CD4-positive, alpha-beta memory T cell (primary cell): ENCODE measurements around the gene CTLA4. TPM values are rescaled to one million over a fixed set of nuclear protein-coding genes. Genes with fewer than 3 reads are reported as not detected.

ENCODE experiments used
- CTCF ChIA-PET: fragments of 350-600 bp; sonication (Branson Sonifier 250); formaldehyde crosslinking; loops from one replicate; lab custom pipeline; 2021; ENCODE audit warnings: inconsistent platforms; ENCODE audit not compliant: partially characterized antibody; lab: Charles Lee
- POLR2A ChIA-PET: fragments of 350-600 bp; sonication (Branson Sonifier 250); formaldehyde crosslinking; loops from one replicate; lab custom pipeline; 2021; ENCODE audit not compliant: partially characterized antibody; lab: Charles Lee
- DNase-seq, 5 donors: peaks; one replicate each; pipeline versions ENCODE4 v3.0.0 to v3.0.0-alpha.2; 2020 to 2022; ENCODE audit warnings: mixed read lengths in 1 of 5
- H3K27ac ChIP-seq: one replicate; pipeline ENCODE4 v1.7.0; 2013; ENCODE audit warnings: low read depth, low read length
- H3K27me3 ChIP-seq: 2 replicates; pipeline ENCODE4 v1.7.0; 2013; ENCODE audit warnings: mild to moderate bottlenecking, low read length, moderate library complexity; ENCODE audit not compliant: insufficient read depth
- H3K36me3 ChIP-seq: 2 replicates; pipeline ENCODE4 v1.7.0; 2013; ENCODE audit warnings: mild to moderate bottlenecking, low read length, moderate library complexity; ENCODE audit not compliant: insufficient read depth
- H3K4me1 ChIP-seq: 2 replicates; pipeline ENCODE4 v1.7.0; 2013; ENCODE audit warnings: mild to moderate bottlenecking, low read length, moderate library complexity; ENCODE audit not compliant: insufficient read depth
- H3K4me3 ChIP-seq, 2 donors: one replicate each; pipeline ENCODE4 v1.7.0; 2013; ENCODE audit warnings: low read length in 2 of 2, mild to moderate bottlenecking in 1 of 2
- H3K9me3 ChIP-seq, 2 donors: one replicate each; pipeline ENCODE4 v1.7.0; 2013; ENCODE audit warnings: low read length in 2 of 2, control low read depth in 1 of 2; ENCODE audit not compliant: control insufficient read depth in 1 of 2
- H3K27ac Mint-ChIP-seq, 7 donors: one replicate each; pipeline ENCODE4 v1.8.0; 2020 to 2021; ENCODE audit warnings: mixed read lengths in 7 of 7, mild to moderate bottlenecking in 6 of 7, inconsistent platforms in 3 of 7, moderate library complexity in 3 of 7
- H3K27me3 Mint-ChIP-seq, 2 donors: one replicate each; pipeline ENCODE4 v1.8.0; 2020 to 2021; ENCODE audit warnings: mixed read lengths in 2 of 2
- H3K36me3 Mint-ChIP-seq, 2 donors: one replicate each; pipeline ENCODE4 v1.8.0; 2020 to 2021; ENCODE audit warnings: mixed read lengths in 2 of 2, inconsistent platforms in 1 of 2, mild to moderate bottlenecking in 1 of 2
- H3K4me1 Mint-ChIP-seq, 4 donors: one replicate each; pipeline ENCODE4 v1.8.0; 2020 to 2021; ENCODE audit warnings: mixed read lengths in 4 of 4, mild to moderate bottlenecking in 1 of 4
- H3K4me3 Mint-ChIP-seq, 8 donors: one replicate each; pipeline ENCODE4 v1.8.0; 2020 to 2021; ENCODE audit warnings: mixed read lengths in 8 of 8, mild to moderate bottlenecking in 7 of 8, moderate library complexity in 6 of 8, inconsistent platforms in 3 of 8
- H3K9me3 Mint-ChIP-seq, 8 donors: one replicate each; pipeline ENCODE4 v1.8.0; 2020 to 2021; ENCODE audit warnings: mixed read lengths in 8 of 8, mild to moderate bottlenecking in 5 of 8, inconsistent platforms in 3 of 8, moderate library complexity in 1 of 8
- intact Hi-C: fragments of 100-400 bp; cut with micrococcal nuclease; formaldehyde crosslinking; loops from one replicate; pipeline ENCODE4 v1.15.1; 2023
- polyA plus RNA-seq, 2 donors: library from polyadenylated mRNA; unstranded; fragments of 300-500 nt; fragmentation: Illumina TruSeq; gene quantifications; one replicate each; pipeline ENCODE4 v1.2.3, GENCODE V29; 2021
- total RNA-seq, 2 experiments: library from RNA; stranded (reverse); gene quantifications; one replicate each; pipeline ENCODE4 v1.2.3, GENCODE V29; 2021

CTLA4 gene
- total and polyA plus RNA-seq, 4 experiments from 2014 or later, result 7.6 to 20.4 (median 13.7) TPM

GRCh38 chr2:203853722-203854121 is 13.8 kb upstream of the CTLA4 start:
- ChIA-PET POLR2A (interaction anchor here (0.7 to 9.6 kb wide), 7 partner anchors 9 to 113 kb away, joined by 3 to 213 read pairs (median 4); partner anchors contain the start of gene CTLA4), CTCF (interaction anchor here (1.2 to 2.3 kb wide), 6 partner anchors 14 to 75 kb away, joined by 3 to 7 read pairs (median 4); partner anchors contain the start of gene CTLA4)
- DNase-seq, result no peak
- H3K36me3 ChIP-seq, result no peaks in the 10 kb centered on the region
- Mint-ChIP-seq H3K27me3 (no peaks in the 10 kb centered on the region), H3K36me3 (no peaks in the 10 kb centered on the region), H3K4me3 (peak overlapping the region; percentile 53 to 85 (median 82)), H3K9me3 (no peaks in the 10 kb centered on the region), H3K4me1 (peaks cover 33 to 69% (median 38%) of the 10 kb centered on the region in 4 donors), H3K27ac (peak overlapping the region; percentile 78 to 96 (median 92))
- H3K9me3 ChIP-seq, result no peaks in the 10 kb centered on the region
- H3K4me1 ChIP-seq, result peaks cover 42% of the 10 kb centered on the region
- peak overlapping the region in 1 of 2 donors; percentile 42 for H3K4me3 ChIP-seq
- intact Hi-C loops, result loop anchor here (2.0 kb wide), 1 partner anchor 15 kb away; no protein-coding TSS in a partner anchor
- no peaks in the 10 kb centered on the region for H3K27me3 ChIP-seq
- H3K27ac ChIP-seq, result peak overlapping the region; percentile 50

DNA sequence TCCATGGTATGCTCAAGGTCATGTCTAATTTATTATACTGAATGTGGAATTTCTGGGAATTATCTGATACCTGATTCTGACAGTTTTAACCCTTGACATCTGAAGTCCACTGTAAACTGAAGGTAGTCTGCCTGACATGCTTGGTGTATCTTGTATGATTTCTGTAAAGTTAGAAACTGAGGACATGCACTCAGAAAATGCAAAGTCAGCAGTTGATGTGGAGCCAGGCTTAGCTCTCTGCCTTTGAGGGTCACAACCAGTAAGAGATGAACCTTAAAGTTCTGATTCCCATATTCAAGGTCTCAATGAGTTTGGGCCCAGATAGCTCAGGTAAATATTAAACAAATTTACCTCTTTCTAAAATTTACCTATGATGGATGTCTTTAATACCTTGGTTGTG is 12.3 kb upstream of the CTLA4 start:
- POLR2A ChIA-PET, result interaction anchor here (0.9 to 9.6 kb wide), 3 partner anchors 17 to 54 kb away, joined by 3 to 213 read pairs (median 3); partner anchors contain the start of gene CTLA4
- Mint-ChIP-seq H3K27ac (peak overlapping the region in 4 of 7 donors; percentile 3 to 60 (median 50)), H3K4me3 (peak overlapping the region in 7 of 8 donors; percentile 6 to 79 (median 47)), H3K4me1 (peaks cover 44 to 85% (median 53%) of the 10 kb centered on the region in 4 donors), H3K9me3 (no peaks in the 10 kb centered on the region), H3K36me3 (no peaks in the 10 kb centered on the region), H3K27me3 (no peaks in the 10 kb centered on the region)
- intact Hi-C loops, result loop anchor here (2.0 kb wide), 1 partner anchor 14 kb away; no protein-coding TSS in a partner anchor
- Histone ChIP-seq H3K36me3 (no peaks in the 10 kb centered on the region), H3K9me3 (no peaks in the 10 kb centered on the region), H3K4me3 (peak overlapping the region in 1 of 2 donors; percentile 1), H3K27me3 (no peaks in the 10 kb centered on the region), H3K27ac (peak overlapping the region; percentile 3), H3K4me1 (peaks cover 57% of the 10 kb centered on the region)
- CTCF ChIA-PET, result interaction anchor here (0.7 to 2.3 kb wide), 6 partner anchors 14 to 55 kb away, joined by 3 to 7 read pairs (median 4); no protein-coding TSS in a partner anchor
- DNase-seq, result no peak

GRCh38 chr2:203857656-203858055 is 9.9 kb upstream of the CTLA4 start:
- H3K4me1 Mint-ChIP-seq, result peaks cover 52 to 80% (median 57%) of the 10 kb centered on the region in 4 donors
- H3K36me3 Mint-ChIP-seq, result no peaks in the 10 kb centered on the region
- H3K9me3 Mint-ChIP-seq, result no peaks in the 10 kb centered on the region
- Histone ChIP-seq H3K27me3 (no peaks in the 10 kb centered on the region), H3K9me3 (no peaks in the 10 kb centered on the region), H3K4me3 (no peak overlapping the region), H3K27ac (no peak overlapping the region), H3K4me1 (peaks cover 71% of the 10 kb centered on the region), H3K36me3 (no peaks in the 10 kb centered on the region)
- no peak for DNase-seq
- no peaks in the 10 kb centered on the region for H3K27me3 Mint-ChIP-seq
- H3K4me3 Mint-ChIP-seq, result peak overlapping the region in 3 of 8 donors; percentile 11 to 47 (median 32)
- ChIA-PET CTCF (interaction anchor here (0.7 to 1.7 kb wide), 23 partner anchors 8 to 381 kb away, joined by 3 to 58 read pairs (median 4); partner anchors contain the start of gene CTLA4), POLR2A (interaction anchor here (0.8 to 9.6 kb wide), 7 partner anchors 11 to 150 kb away, joined by 3 to 213 read pairs (median 3); partner anchors contain the start of gene CTLA4)
- intact Hi-C loops, result loop anchor here (1.0 kb wide), 2 partner anchors 52 to 373 kb away; no protein-coding TSS in a partner anchor
- H3K27ac Mint-ChIP-seq, result peak overlapping the region in 4 of 7 donors; percentile 14 to 57 (median 33)

GRCh38 chr2:203858176-203858575 is 9.4 kb upstream of the CTLA4 start:
- H3K36me3 Mint-ChIP-seq, result no peaks in the 10 kb centered on the region
- H3K4me3 Mint-ChIP-seq, result peak overlapping the region in 4 of 8 donors; percentile 2 to 47 (median 22)
- H3K4me1 Mint-ChIP-seq, result peaks cover 49 to 75% (median 52%) of the 10 kb centered on the region in 4 donors
- no peaks in the 10 kb centered on the region for H3K27me3 ChIP-seq
- H3K4me3 ChIP-seq, result no peak overlapping the region
- intact Hi-C loops, result loop anchor here (1.0 kb wide), 2 partner anchors 51 to 374 kb away; no protein-coding TSS in a partner anchor
- H3K27ac ChIP-seq, result no peak overlapping the region
- no peaks in the 10 kb centered on the region for H3K27me3 Mint-ChIP-seq
- peak in 1 of 5 donors; percentile 38 for DNase-seq
- peak overlapping the region in 5 of 7 donors; percentile 6 to 57 (median 36) for H3K27ac Mint-ChIP-seq
- H3K36me3 ChIP-seq, result no peaks in the 10 kb centered on the region
- H3K9me3 ChIP-seq, result no peaks in the 10 kb centered on the region
- no peaks in the 10 kb centered on the region for H3K9me3 Mint-ChIP-seq
- POLR2A ChIA-PET, result interaction anchor here (0.8 to 9.6 kb wide), 6 partner anchors 11 to 151 kb away, joined by 3 to 213 read pairs (median 4); partner anchors contain the start of gene CTLA4
- H3K4me1 ChIP-seq, result peaks cover 71% of the 10 kb centered on the region
- CTCF ChIA-PET, result interaction anchor here (0.7 to 1.7 kb wide), 22 partner anchors 12 to 381 kb away, joined by 3 to 58 read pairs (median 4); partner anchors contain the start of gene CTLA4

DNA sequence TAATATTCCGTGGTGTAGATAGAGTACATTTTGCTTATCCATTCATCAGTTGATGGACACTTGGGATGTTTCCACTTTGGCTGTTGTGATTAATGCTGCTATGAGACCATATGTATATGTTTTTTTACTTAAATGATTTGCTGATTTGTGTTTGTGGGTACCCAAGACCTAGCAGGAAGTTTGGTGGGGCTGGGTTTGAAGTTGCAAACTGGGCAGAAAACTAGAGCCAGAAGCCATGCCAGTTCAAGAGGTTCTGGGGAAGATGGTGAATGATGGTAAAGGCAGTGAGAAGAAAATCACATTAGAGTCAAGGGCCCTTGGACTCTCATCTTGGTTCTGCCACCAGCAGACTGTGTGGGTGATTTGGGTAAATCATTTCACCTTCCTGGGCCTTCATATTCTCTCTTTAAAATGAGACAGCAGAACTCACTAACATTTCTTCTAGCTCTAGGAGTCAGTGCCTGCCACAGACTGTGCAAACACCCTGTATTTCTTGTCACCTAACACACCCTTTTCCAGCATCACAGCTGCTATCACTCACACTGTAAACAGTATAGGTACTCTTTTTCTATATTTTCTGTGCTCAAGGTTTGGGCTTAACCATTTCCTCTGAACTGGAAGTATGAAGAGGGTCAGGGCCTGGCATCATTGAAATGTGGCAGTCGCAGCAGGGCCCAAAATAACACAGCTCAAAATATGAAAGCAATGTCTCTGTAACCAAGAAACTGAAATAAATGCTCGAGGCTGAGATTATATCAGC is 8.4 kb upstream of the CTLA4 start:
- H3K27ac ChIP-seq, result no peak overlapping the region
- Mint-ChIP-seq H3K4me3 (peak overlapping the region in 5 of 8 donors; percentile 15 to 56 (median 26)), H3K27me3 (no peaks in the 10 kb centered on the region), H3K36me3 (no peaks in the 10 kb centered on the region), H3K4me1 (peaks cover 42 to 64% (median 44%) of the 10 kb centered on the region in 4 donors), H3K9me3 (peaks cover 0 to 4% (median 2%) of the 10 kb centered on the region in 8 donors), H3K27ac (peak overlapping the region; percentile 58 to 89 (median 80))
- H3K36me3 ChIP-seq, result no peaks in the 10 kb centered on the region
- ChIA-PET CTCF (interaction anchor here (1.1 to 5.0 kb wide), 9 partner anchors 12 to 55 kb away, joined by 3 to 48 read pairs (median 4); no protein-coding TSS in a partner anchor), POLR2A (interaction anchor here (0.8 to 5.0 kb wide), 7 partner anchors 8 to 51 kb away, joined by 3 to 90 read pairs (median 5); partner anchors contain the start of gene CTLA4)
- no peaks in the 10 kb centered on the region for H3K9me3 ChIP-seq
- H3K4me3 ChIP-seq, result no peak overlapping the region
- DNase-seq, result no peak
- intact Hi-C loops, result no loop called here
- H3K27me3 ChIP-seq, result no peaks in the 10 kb centered on the region
- H3K4me1 ChIP-seq, result peaks cover 61% of the 10 kb centered on the region

DNA sequence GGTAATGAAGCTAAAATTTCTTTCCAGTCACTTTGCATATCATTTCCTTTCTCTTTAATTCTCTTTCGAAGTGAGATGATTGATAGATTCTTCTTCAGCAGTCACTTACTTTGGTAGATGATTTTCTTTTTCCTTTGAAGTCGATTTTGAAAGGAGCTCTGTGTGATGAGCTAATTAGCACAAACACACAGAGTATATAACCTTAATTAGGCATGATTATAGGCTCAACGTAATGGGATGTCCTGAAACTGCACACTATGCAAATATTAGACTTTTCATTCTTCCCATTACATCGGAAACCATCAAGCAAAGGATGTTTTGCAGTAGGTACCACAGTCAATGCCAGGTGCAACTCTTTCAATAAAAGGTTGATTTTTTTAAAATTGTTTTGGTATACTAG is 6.4 kb upstream of the CTLA4 start:
- Histone ChIP-seq H3K4me1 (peaks cover 57% of the 10 kb centered on the region), H3K27me3 (no peaks in the 10 kb centered on the region), H3K9me3 (no peaks in the 10 kb centered on the region), H3K36me3 (no peaks in the 10 kb centered on the region), H3K27ac (no peak overlapping the region), H3K4me3 (no peak overlapping the region)
- Mint-ChIP-seq H3K4me3 (peak overlapping the region in 7 of 8 donors; percentile 10 to 66 (median 55)), H3K4me1 (peaks cover 38 to 60% (median 47%) of the 10 kb centered on the region in 4 donors), H3K9me3 (peaks cover 0 to 7% (median 5%) of the 10 kb centered on the region in 8 donors), H3K27ac (peak overlapping the region in 5 of 7 donors; percentile 10 to 80 (median 68)), H3K36me3 (peaks cover 0 to 5% of the 10 kb centered on the region in 2 donors), H3K27me3 (no peaks in the 10 kb centered on the region)
- intact Hi-C loops, result no loop called here
- ChIA-PET CTCF (interaction anchor here (1.3 to 5.0 kb wide), 6 partner anchors 10 to 49 kb away, joined by 3 to 48 read pairs (median 10); no protein-coding TSS in a partner anchor), POLR2A (interaction anchor here (0.9 to 5.0 kb wide), 8 partner anchors 10 to 142 kb away, joined by 3 to 90 read pairs (median 4); partner anchors contain the start of gene CTLA4)
- DNase-seq, result no peak
